ENCODE data around the gene ACD.

- TF ChIP-seq CTCF (conservative IDR thresholded peaks at IDR 0.05; ENCODE audit: low read depth, low read length): no peak
- no peak for TF ChIP-seq USF2 (IDR thresholded peaks at IDR 0.05; ENCODE audit: low read depth, low read length)
- no peak for TF ChIP-seq FOS (IDR thresholded peaks at IDR 0.05; ENCODE audit: low read depth, low read length)
Measured at GRCh38 chr16:67661886-67662652, 2.0 kb upstream of the ACD start.

All from IMR-90 (cell line).